ENCODE data around the gene CNTNAP2. TPM values are rescaled to one million over a fixed set of nuclear protein-coding genes. Genes with fewer than 3 reads are reported as not detected.

Gene CNTNAP2
- total and polyA plus RNA-seq, 2 of the 8 experiments (the other 6 are each of a cell fraction or from before 2014, with no cell fraction given): 27.9 to 71.0 TPM

- no peak for TF ChIP-seq RAD21 (IDR thresholded peaks at IDR 0.05 in 1 of 2, conservative IDR thresholded peaks at IDR 0.05 in 1 of 2; ENCODE audit: low read depth in 2 of 2, low read length in 2 of 2)
- TF ChIP-seq RFX5 (IDR thresholded peaks at IDR 0.05; ENCODE audit: borderline replicate concordance, low read depth, low read length): no peak
Measured at GRCh38 chr7:146388928-146389327, 272.3 kb downstream of the CNTNAP2 start (continued).
